SK-N-SH (cell line): ENCODE results near the gene C11orf65. TPM values are rescaled to one million over a fixed set of nuclear protein-coding genes. Genes with fewer than 3 reads are reported as not detected.

ENCODE experiments used
- CTCF ChIA-PET: fragments of 300-600, 350-600 bp; formaldehyde crosslinking; extraction: SDS; loops from one replicate; lab custom pipeline; 2021; lab: Yijun Ruan, JAX
- POLR2A ChIA-PET: fragments of 350-600 bp; sonication (Branson Sonifier 250); formaldehyde crosslinking; extraction: SDS; loops from one replicate; lab custom pipeline; 2020; ENCODE audit warnings: antibody characterized with exemption, inconsistent platforms; lab: Yijun Ruan, JAX
- DNase-seq: peaks from one replicate; pipeline ENCODE4 v3.0.0; 2012
- H2AFZ ChIP-seq: fragments of 200-600 bp; sonication (generic); 2 replicates; pipeline ENCODE4 v1.8.1; 2016; ENCODE audit warnings: antibody characterized with exemption, mild to moderate bottlenecking, low read depth
- H3F3A ChIP-seq: fragments of 200-600 bp; sonication (generic); replicated peaks from 2 replicates; pipeline ENCODE3; 2016; ENCODE audit warnings: antibody characterized with exemption, mild to moderate bottlenecking; ENCODE audit not compliant: insufficient read depth
- H3K27ac ChIP-seq, 2 experiments: fragments of 200-500 bp in 1 of 2; fragments of 200-600 bp in 1 of 2; sonication (Bioruptor generic) in 1 of 2; sonication (generic), shearing (Covaris generic) in 1 of 2; 2 replicates each; pipeline versions ENCODE4 v1.5.1 to v1.6.1; 2014 to 2016; ENCODE audit warnings: low read depth in 2 of 2, inconsistent platforms in 1 of 2, low read length in 1 of 2, mild to moderate bottlenecking in 1 of 2, mixed read lengths in 1 of 2
- H3K27me3 ChIP-seq: fragments of 200-600 bp; sonication (generic), shearing (Covaris generic); 2 replicates; pipeline ENCODE4 v1.6.1; 2016; ENCODE audit warnings: mixed run types; ENCODE audit not compliant: insufficient read depth
- H3K36me3 ChIP-seq, 2 experiments: fragments of 200-500 bp in 1 of 2; fragments of 200-600 bp in 1 of 2; sonication (Bioruptor generic) in 1 of 2; sonication (generic) in 1 of 2; replicated peaks in 1 of 2; 2 replicates each; pipeline versions ENCODE3 to v1.5.1; 2014 to 2016; ENCODE audit warnings: low read length in 1 of 2, mild to moderate bottlenecking in 1 of 2; ENCODE audit not compliant: insufficient read depth in 2 of 2, control insufficient read depth in 1 of 2
- H3K4me1 ChIP-seq, 2 experiments: fragments of 200-500 bp in 1 of 2; fragments of 200-600 bp in 1 of 2; sonication (Bioruptor generic) in 1 of 2; sonication (generic), shearing (Covaris generic) in 1 of 2; 2 replicates each; pipeline versions ENCODE4 v1.5.1 to v1.6.1; 2014 to 2016; ENCODE audit warnings: low read depth in 1 of 2, low read length in 1 of 2, mixed run types in 1 of 2; ENCODE audit not compliant: insufficient read depth in 2 of 2, control insufficient read depth in 1 of 2
- H3K4me2 ChIP-seq: fragments of 200-600 bp; sonication (generic), shearing (Covaris generic); 2 replicates; pipeline ENCODE4 v1.6.1; 2017; ENCODE audit warnings: mixed run types
- H3K4me3 ChIP-seq, 2 experiments: fragments of 200-500 bp in 1 of 2; fragments of 200-600 bp in 1 of 2; sonication (Bioruptor generic) in 1 of 2; sonication (generic), shearing (Covaris generic) in 1 of 2; 2 replicates each; pipeline versions ENCODE4 v1.5.1 to v1.8.1; 2014 to 2016; ENCODE audit warnings: low read depth in 2 of 2, inconsistent platforms in 1 of 2, low read length in 1 of 2, mild to moderate bottlenecking in 1 of 2, mixed read lengths in 1 of 2, moderate library complexity in 1 of 2
- H3K79me2 ChIP-seq: fragments of 200-600 bp; sonication (generic); 2 replicates; pipeline ENCODE4 v1.8.1; 2017; ENCODE audit warnings: mild to moderate bottlenecking; ENCODE audit not compliant: insufficient read depth
- H3K9ac ChIP-seq: fragments of 200-600 bp; sonication (generic); 2 replicates; pipeline ENCODE4 v1.6.1; 2017; ENCODE audit warnings: mixed run types
- H3K9me2 ChIP-seq: fragments of 200-600 bp; sonication (generic); 2 replicates; pipeline ENCODE4 v1.6.1; 2017; ENCODE audit warnings: mixed run types
- H3K9me3 ChIP-seq: fragments of 200-600 bp; sonication (generic); 2 replicates; pipeline ENCODE4 v1.6.1; 2017; ENCODE audit warnings: mixed run types, mild to moderate bottlenecking, moderate library complexity
- H4K20me1 ChIP-seq: fragments of 200-600 bp; sonication (generic); 2 replicates; pipeline ENCODE4 v1.6.1; 2017; ENCODE audit warnings: mild to moderate bottlenecking, mixed run types; ENCODE audit not compliant: insufficient read depth
- CHD2 ChIP-seq: fragments of 150-350 bp; IDR thresholded peaks from 2 replicates; pipeline ENCODE4 v1.6.1; 2018; ENCODE audit warnings: low read length; ENCODE audit not compliant: partially characterized antibody
- CTCF ChIP-seq: fragments of 200-600 bp; sonication (generic); IDR thresholded peaks from 2 replicates; pipeline ENCODE4 v1.6.1; 2017; ENCODE audit warnings: antibody characterized with exemption, mild to moderate bottlenecking, moderate library complexity
- ELF1 ChIP-seq: IDR thresholded peaks from 2 replicates; pipeline ENCODE4 v1.4.0; 2012
- FOSL2 ChIP-seq: IDR thresholded peaks from 2 replicates; pipeline ENCODE4 v1.4.0; 2012; ENCODE audit warnings: low read depth, mild to moderate bottlenecking, moderate library complexity, borderline replicate concordance
- FOXJ3 ChIP-seq: sonication (generic); formaldehyde crosslinking; IDR thresholded peaks from 2 replicates; pipeline ENCODE4 v1.5.1; 2020; ENCODE audit warnings: mild to moderate bottlenecking, missing genetic modification reagents
- FOXM1 ChIP-seq: IDR thresholded peaks from 2 replicates; pipeline ENCODE4 v1.4.0; 2012; ENCODE audit warnings: low read depth, mild to moderate bottlenecking
- GATA2 ChIP-seq: sonication (generic); formaldehyde crosslinking; IDR thresholded peaks from 2 replicates; pipeline ENCODE4 v1.5.0; 2020; ENCODE audit warnings: mild to moderate bottlenecking, missing genetic modification reagents
- IRF3 ChIP-seq: fragments of 150-350 bp; IDR thresholded peaks from 2 replicates; pipeline ENCODE4 v1.6.1; 2016; ENCODE audit warnings: mild to moderate bottlenecking, low read depth, low read length
- MEF2A ChIP-seq: IDR thresholded peaks from 2 replicates; pipeline ENCODE4 v1.4.0; 2012; ENCODE audit warnings: low read depth, borderline replicate concordance
- MXI1 ChIP-seq: IDR thresholded peaks from 2 replicates; pipeline ENCODE4 v1.6.1; 2012; ENCODE audit warnings: mild to moderate bottlenecking, low read depth, low read length, improper control_type of control experiment
- NFIC ChIP-seq: IDR thresholded peaks from 2 replicates; pipeline ENCODE4 v1.4.0; 2012; ENCODE audit warnings: borderline replicate concordance
- NRF1 ChIP-seq: IDR thresholded peaks from 2 replicates; pipeline ENCODE4 v1.6.1; 2012; ENCODE audit warnings: low read depth, mild to moderate bottlenecking, low read length
- RAD21 ChIP-seq: IDR thresholded peaks from 2 replicates; pipeline ENCODE4 v1.6.1; 2012; ENCODE audit warnings: mild to moderate bottlenecking, low read length
- RCOR1 ChIP-seq: fragments of 150-350 bp; IDR thresholded peaks from 2 replicates; pipeline ENCODE4 v1.6.1; 2017; ENCODE audit warnings: antibody characterized with exemption, low read length
- RFX5 ChIP-seq: IDR thresholded peaks from 2 replicates; pipeline ENCODE4 v1.6.1; 2012; ENCODE audit warnings: mild to moderate bottlenecking, improper control_type of control experiment, low read length
- RXRA ChIP-seq: IDR thresholded peaks from 2 replicates; pipeline ENCODE4 v1.4.0; 2012; ENCODE audit warnings: low read depth, mild to moderate bottlenecking, borderline replicate concordance
- SIN3A ChIP-seq: IDR thresholded peaks from 2 replicates; pipeline ENCODE4 v1.6.1; 2012; ENCODE audit warnings: low read depth, mild to moderate bottlenecking, low read length, moderate library complexity, borderline replicate concordance
- SMC3 ChIP-seq: IDR thresholded peaks from 2 replicates; pipeline ENCODE4 v1.6.1; 2012; ENCODE audit warnings: low read depth, low read length, improper control_type of control experiment
- TAF1 ChIP-seq: IDR thresholded peaks from 2 replicates; pipeline ENCODE4 v1.6.1; 2012; ENCODE audit warnings: low read depth, mild to moderate bottlenecking, low read length, moderate library complexity, borderline replicate concordance
- TCF12 ChIP-seq: IDR thresholded peaks from 2 replicates; pipeline ENCODE4 v1.4.0; 2012
- USF1 ChIP-seq: IDR thresholded peaks from 2 replicates; pipeline ENCODE4 v1.4.0; 2012; ENCODE audit warnings: low read depth, borderline replicate concordance
- USF2 ChIP-seq: fragments of 150-350 bp; IDR thresholded peaks from 2 replicates; pipeline ENCODE4 v1.6.1; 2017; ENCODE audit warnings: antibody characterized with exemption, low read length, low read depth, borderline replicate concordance
- WGBS: methylation state at CpG from one replicate; pipeline ENCODE4 v1.1.6; 2017; ENCODE audit warnings: low lambda C conversion rate; 5-methylcytosine and 5-hydroxymethylcytosine counted together
- polyA plus RNA-seq, 3 experiments: library from polyadenylated mRNA; depleted of rRNA; stranded (reverse); fragments of >200 nt; gene quantifications; 2 replicates each; pipeline ENCODE4 v1.2.3, GENCODE V29; 2012

C11orf65 gene
- polyA plus RNA-seq, 1 of the 3 experiments (the other 2 are of a cell fraction) = 0.07 TPM

- no peaks in the 10 kb centered on the region for H3K27me3 ChIP-seq
- no peak overlapping the region for H3K4me2 ChIP-seq
- TF ChIP-seq USF2 (no peak), CTCF (no peak), TCF12 (no peak), RCOR1 (no peak), ELF1 (no peak), SMC3 (no peak), RAD21 (no peak), USF1 (no peak), MXI1 (no peak), TAF1 (no peak)
- ChIA-PET POLR2A (no interaction called here), CTCF (no interaction called here)
- no peaks in the 10 kb centered on the region for H3K9me2 ChIP-seq
- no peak overlapping the region for H3K4me3 ChIP-seq
- H4K20me1 ChIP-seq = no peaks in the 10 kb centered on the region
- no peaks in the 10 kb centered on the region for H3F3A ChIP-seq
- H3K4me1 ChIP-seq = no peaks in the 10 kb centered on the region
- H3K9me3 ChIP-seq = no peaks in the 10 kb centered on the region
- H2AFZ ChIP-seq = no peak overlapping the region
- H3K27ac ChIP-seq = no peak overlapping the region
- 100% methylated on average over 1 of the region's 1 CpG for WGBS
- DNase-seq = no peak
- peaks cover 21 to 27% of the 10 kb centered on the region in 2 experiments for H3K36me3 ChIP-seq
- H3K79me2 ChIP-seq = no peaks in the 10 kb centered on the region
- no peak overlapping the region for H3K9ac ChIP-seq
These were observed 5.4 kb upstream of the C11orf65 start for GRCh38 chr11:108472681-108473080.

- H3K27me3 ChIP-seq = no peaks in the 10 kb centered on the region
- peak overlapping the region; percentile 95 for H2AFZ ChIP-seq
- H3K9ac ChIP-seq = no peak overlapping the region
- peaks cover 0 to 2% of the 10 kb centered on the region in 2 experiments for H3K36me3 ChIP-seq
- POLR2A ChIA-PET = no interaction called here
- no peak overlapping the region for H3K4me3 ChIP-seq
- no peak for TF ChIP-seq GATA2 (CRISPR knock-in tag)
- TF ChIP-seq FOSL2 = no peak
- TF ChIP-seq RFX5 = no peak
- TF ChIP-seq USF1 = no peak
- TF ChIP-seq NRF1 = no peak
- TF ChIP-seq RCOR1 = no peak
- TF ChIP-seq FOXJ3 = no peak
- TF ChIP-seq MXI1 = no peak
- no peak for TF ChIP-seq TCF12
- no peak for TF ChIP-seq RAD21
- no peak for TF ChIP-seq SIN3A
- TF ChIP-seq FOXM1 = no peak
- no peak for TF ChIP-seq RXRA
- no peak for TF ChIP-seq CHD2
- TF ChIP-seq MEF2A = no peak
- no peak for TF ChIP-seq IRF3
- no peak for TF ChIP-seq NFIC
- TF ChIP-seq, all 33 proteins: peak for 0
- Histone ChIP-seq H3K4me1 (peaks cover 0 to 2% of the 10 kb centered on the region in 2 experiments; a peak in 1 of 4 replicates), H3K9me2 (no peaks in the 10 kb centered on the region), H4K20me1 (no peaks in the 10 kb centered on the region), H3K4me2 (no peak overlapping the region; the same call in 1 of the 2 replicates), H3K9me3 (no peaks in the 10 kb centered on the region), H3F3A (peaks cover 11% of the 10 kb centered on the region), H3K79me2 (no peaks in the 10 kb centered on the region), H3K27ac (no peak overlapping the region)
- no peak for DNase-seq
- WGBS = 100% methylated on average over 1 of the region's 1 CpG
- CTCF ChIA-PET = no interaction called here
These were observed 1.1 kb upstream of the C11orf65 start for GRCh38 chr11:108468478-108468864.
